Fibroblast of the conjunctiva (primary cell): ENCODE results near the gene DNM2.
"Not testable (repeated sequence)": the region's sequence is repeated elsewhere in the genome, so short reads cannot be mapped to it uniquely, and the experiment has no call there.

Experiments used
- DNase-seq: peaks from one replicate; pipeline ENCODE4 v3.0.0-alpha.2; 2010; ENCODE audit warnings: low read depth

DNM2 gene

DNA sequence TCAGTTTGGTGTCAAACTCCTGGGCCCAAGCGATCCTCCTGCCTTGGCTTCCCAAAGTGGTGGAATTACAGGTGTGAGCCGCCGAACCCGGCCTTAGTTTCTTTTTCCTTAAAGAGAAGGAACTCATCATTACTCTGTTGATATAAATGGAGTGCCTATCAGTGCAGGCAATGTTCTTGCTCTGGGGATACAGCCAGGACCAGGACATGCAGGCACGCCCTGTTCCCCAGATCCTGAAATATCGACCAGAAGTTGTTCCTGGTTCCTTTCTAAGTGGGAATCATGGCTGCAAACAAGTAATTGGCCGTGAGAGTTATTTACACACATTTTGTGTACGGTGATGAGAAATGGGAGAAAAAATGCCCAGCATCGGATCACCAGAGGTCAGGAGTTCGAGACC, 8.4 kb downstream of the DNM2 start:
- DNase-seq: no peak

GRCh38 chr19:10727685-10728201, 9.9 kb downstream of the DNM2 start:
- DNase-seq: no peak

DNA sequence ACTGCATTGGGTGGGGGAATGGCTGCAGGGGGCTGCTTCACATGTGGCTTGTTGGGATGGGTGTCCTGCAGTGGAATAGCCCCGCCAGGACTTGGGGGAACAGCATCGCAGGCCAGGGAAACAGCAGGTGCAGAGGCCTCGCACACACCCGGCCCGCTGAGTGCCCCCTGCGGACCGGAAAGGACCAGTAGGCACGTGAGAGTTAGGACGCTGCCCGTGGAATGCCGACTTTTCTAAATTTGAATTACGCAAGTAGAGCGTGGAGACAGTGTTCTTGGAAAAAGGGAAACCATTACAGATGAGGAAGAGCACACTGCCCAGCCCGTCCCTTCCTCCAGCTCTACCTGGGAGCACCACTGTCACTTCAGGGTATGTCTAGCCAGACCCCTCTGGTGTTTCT, 11.5 kb downstream of the DNM2 start:
- no peak for DNase-seq

GRCh38 chr19:10730932-10731331, 13.1 kb downstream of the DNM2 start:
- DNase-seq: no peak

DNA sequence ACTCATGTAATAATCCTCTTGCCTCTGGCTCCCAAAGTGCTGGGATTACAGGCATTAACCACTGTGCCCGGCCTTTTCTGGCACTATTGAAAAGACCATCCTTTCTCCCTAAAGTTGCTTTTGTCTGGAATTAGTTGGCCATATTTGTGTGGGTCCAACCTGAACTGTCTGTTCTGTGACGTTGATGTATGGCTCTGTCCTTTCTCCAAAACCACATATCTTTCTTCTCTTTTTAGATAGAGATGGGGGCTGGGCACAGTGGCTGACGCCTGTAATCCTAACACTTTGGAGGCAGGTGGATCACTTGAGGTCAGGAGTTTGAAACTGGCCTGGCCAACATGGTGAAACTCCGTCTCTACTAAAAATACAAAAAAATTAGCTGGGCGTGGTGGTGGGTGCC, 17.9 kb downstream of the DNM2 start:
- no peak for DNase-seq

- DNase-seq: no peak
Observed at GRCh38 chr19:10736189-10736588, 18.3 kb downstream of the DNM2 start.

GRCh38 chr19:10736916-10737551, 19.2 kb downstream of the DNM2 start:
- no peak for DNase-seq

GRCh38 chr19:10737722-10738121, 19.8 kb downstream of the DNM2 start:
- DNase-seq: no peak

- no peak for DNase-seq
Observed at GRCh38 chr19:10740798-10741197, 22.9 kb downstream of the DNM2 start.

DNA sequence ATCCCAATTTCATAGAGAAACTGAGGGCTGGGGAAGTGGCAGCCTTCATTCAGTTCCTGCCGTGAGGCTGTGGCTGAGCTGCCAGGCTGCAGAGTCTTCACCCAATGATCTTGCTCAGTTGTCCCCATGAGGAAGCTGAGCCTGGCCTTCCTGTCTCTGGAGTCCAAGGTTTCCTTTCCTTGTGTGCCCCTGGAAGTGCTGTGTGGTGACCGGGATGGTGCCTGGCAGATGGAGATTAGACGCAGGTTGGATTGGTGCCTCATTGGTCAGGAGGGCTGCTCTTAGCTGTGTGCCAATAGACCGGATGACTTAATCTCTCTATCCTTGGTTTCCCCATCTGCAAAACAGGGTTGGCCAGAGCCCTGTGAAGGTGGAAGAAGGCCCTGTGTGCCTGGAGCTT, 24.6 kb downstream of the DNM2 start:
- DNase-seq: no peak

GRCh38 chr19:10744253-10744798, 26.4 kb downstream of the DNM2 start:
- DNase-seq: no peak

GRCh38 chr19:10744801-10745293, 27.0 kb downstream of the DNM2 start:
- DNase-seq: no peak

DNA sequence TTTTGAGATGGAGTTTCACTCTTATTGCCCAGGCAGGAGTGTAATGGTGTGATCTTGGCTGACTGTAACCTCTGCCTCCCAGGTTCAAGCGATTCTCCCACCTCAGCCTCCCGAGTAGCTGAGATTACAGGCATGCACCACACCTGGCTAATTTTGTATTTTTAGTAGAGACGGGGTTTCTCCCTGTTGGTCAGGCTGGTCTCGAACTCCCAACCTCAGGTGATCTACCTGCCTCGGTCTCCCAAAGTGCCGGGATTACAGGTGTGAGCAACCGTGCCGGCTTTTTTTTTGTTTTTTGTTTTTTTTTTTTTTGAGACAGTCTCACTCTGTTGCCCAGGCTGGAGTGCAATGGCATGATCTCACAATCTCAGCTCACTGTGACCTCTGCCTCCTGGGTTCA, 28.6 kb downstream of the DNM2 start:
- not testable (repeated sequence) for DNase-seq

DNA sequence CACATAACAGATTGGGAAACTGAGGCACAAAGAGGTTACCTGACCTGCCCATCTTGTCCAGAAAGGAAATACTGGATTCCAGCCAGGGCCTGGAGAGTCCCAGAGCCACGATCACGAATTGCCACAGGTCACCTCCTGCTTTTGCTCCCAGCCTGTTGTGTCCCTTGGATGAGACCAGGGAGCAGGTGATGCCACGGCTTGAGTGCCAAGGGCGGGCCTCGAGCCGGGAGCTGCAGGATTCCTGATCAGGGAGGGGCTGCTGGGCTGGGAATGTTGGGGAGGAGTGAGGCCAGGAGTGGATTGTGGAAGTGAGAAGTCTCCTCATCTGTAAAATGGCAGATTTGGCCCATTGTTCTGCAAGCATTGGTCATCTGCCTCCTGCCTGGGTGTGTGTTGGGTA, 29.4 kb downstream of the DNM2 start:
- DNase-seq: no peak

- no peak for DNase-seq
Observed at GRCh38 chr19:10747674-10748073, 29.8 kb downstream of the DNM2 start.

- no peak for DNase-seq
Observed at GRCh38 chr19:10748195-10748926, 30.5 kb downstream of the DNM2 start.

- DNase-seq: no peak
Observed at GRCh38 chr19:10748927-10749434, 31.1 kb downstream of the DNM2 start.

DNA sequence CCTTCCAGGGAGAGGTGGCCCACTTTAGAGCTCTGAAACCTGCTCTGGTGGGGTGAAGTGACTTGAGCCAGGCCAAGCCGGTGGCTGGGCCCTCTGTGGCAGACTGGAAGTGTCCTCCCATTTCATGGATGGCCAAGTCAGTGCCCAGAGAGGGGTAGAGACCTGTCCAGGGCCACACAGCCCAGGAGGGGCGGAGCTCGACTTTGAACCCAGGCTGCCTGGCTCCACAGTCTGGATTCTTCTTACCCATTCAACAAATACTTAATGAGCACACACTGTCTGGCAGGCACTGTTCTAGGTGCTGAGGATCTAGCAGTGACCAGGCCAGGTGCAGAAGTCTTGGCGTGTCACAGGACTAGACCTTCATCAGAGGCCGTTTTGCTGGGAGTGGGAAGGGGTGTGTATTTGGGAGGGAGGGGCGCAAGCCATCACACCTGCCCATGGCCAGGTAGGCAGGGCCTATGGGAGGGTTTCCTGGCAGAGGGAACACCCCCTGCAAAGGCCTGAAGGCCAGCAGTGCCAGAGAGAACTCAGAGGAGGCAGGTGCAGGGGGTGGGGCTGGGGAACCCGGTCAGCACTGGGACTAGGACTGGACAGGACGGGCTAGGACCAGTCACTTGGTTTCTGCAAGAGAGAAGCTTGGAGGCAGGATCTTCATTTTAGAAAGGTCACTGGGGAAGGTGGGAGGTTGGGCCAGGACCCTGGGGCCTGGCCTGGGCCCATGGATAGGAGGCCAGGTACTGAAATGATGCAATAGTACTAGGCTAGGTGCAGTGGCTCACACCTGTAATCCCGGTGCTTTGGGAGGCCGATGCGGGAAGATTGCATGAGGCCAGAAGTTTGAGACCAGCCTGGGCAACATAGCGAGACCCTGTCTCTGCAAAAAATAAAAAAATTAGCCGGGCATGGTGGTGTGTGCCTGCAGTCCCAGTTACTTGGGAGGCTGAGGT, 31.8 kb downstream of the DNM2 start:
- DNase-seq: no peak

- DNase-seq: no peak
Observed at GRCh38 chr19:10751109-10751953, 33.5 kb downstream of the DNM2 start.

GRCh38 chr19:10752237-10752912, 34.5 kb downstream of the DNM2 start:
- no peak for DNase-seq
